ENCODE results near the gene RBM26. TPM values are rescaled to one million over a fixed set of nuclear protein-coding genes. Genes with fewer than 3 reads are reported as not detected.
"Not testable (repeated sequence)": the region's sequence is repeated elsewhere in the genome, so short reads cannot be mapped to it uniquely, and the experiment has no call there.

Gene RBM26
- total RNA-seq, 1 donor from 2014 or later: 31.3 TPM

- not testable (repeated sequence) for H3K9me3 ChIP-seq (ENCODE audit: control insufficient read depth in 3 of 3, low read length in 3 of 3); H3K9ac ChIP-seq (ENCODE audit: low read depth in 1 of 3, low read length in 3 of 3); H3K27ac ChIP-seq (ENCODE audit: low read depth, low read length); H3K4me3 ChIP-seq (ENCODE audit: low read length in 3 of 3); H3K27me3 ChIP-seq (ENCODE audit: control insufficient read depth in 3 of 3, insufficient read depth in 3 of 3, low read length in 3 of 3); H3K4me1 ChIP-seq (ENCODE audit: control insufficient read depth in 3 of 3, insufficient read depth in 3 of 3, low read length in 3 of 3)
- peaks cover under 1 to 18% (median 10%) of the 10 kb centered on the region in 3 donors for H3K36me3 ChIP-seq (ENCODE audit: control insufficient read depth in 3 of 3, insufficient read depth in 3 of 3, low read length in 3 of 3)
These were observed 56.4 kb downstream of the RBM26 start for GRCh38 chr13:79349608-79350007.

- H3K4me3 ChIP-seq (ENCODE audit: low read length in 3 of 3): no peak overlapping the region
- no peaks in the 10 kb centered on the region for H3K27me3 ChIP-seq (ENCODE audit: control insufficient read depth in 3 of 3, insufficient read depth in 3 of 3, low read length in 3 of 3)
- H3K36me3 ChIP-seq (ENCODE audit: control insufficient read depth in 3 of 3, insufficient read depth in 3 of 3, low read length in 3 of 3): peaks cover 0 to 13% (median 6%) of the 10 kb centered on the region in 3 donors
- H3K9ac ChIP-seq (ENCODE audit: low read depth in 1 of 3, low read length in 3 of 3): no peak overlapping the region
- no peaks in the 10 kb centered on the region for H3K9me3 ChIP-seq (ENCODE audit: control insufficient read depth in 3 of 3, low read length in 3 of 3)
- no peak overlapping the region for H3K27ac ChIP-seq (ENCODE audit: low read depth, low read length)
- H3K4me1 ChIP-seq (ENCODE audit: control insufficient read depth in 3 of 3, insufficient read depth in 3 of 3, low read length in 3 of 3): no peaks in the 10 kb centered on the region
These were observed 57.0 kb downstream of the RBM26 start for GRCh38 chr13:79349011-79349410.

- Histone ChIP-seq H3K27me3 (ENCODE audit: control insufficient read depth in 3 of 3, insufficient read depth in 3 of 3, low read length in 3 of 3) (no peaks in the 10 kb centered on the region), H3K4me3 (ENCODE audit: low read length in 3 of 3) (no peak overlapping the region), H3K9me3 (ENCODE audit: control insufficient read depth in 3 of 3, low read length in 3 of 3) (no peaks in the 10 kb centered on the region), H3K36me3 (ENCODE audit: control insufficient read depth in 3 of 3, insufficient read depth in 3 of 3, low read length in 3 of 3) (peaks cover 3 to 22% (median 8%) of the 10 kb centered on the region in 3 donors), H3K27ac (ENCODE audit: low read depth, low read length) (no peak overlapping the region), H3K9ac (ENCODE audit: low read depth in 1 of 3, low read length in 3 of 3) (no peak overlapping the region), H3K4me1 (ENCODE audit: control insufficient read depth in 3 of 3, insufficient read depth in 3 of 3, low read length in 3 of 3) (no peaks in the 10 kb centered on the region)
These were observed 59.6 kb downstream of the RBM26 start for GRCh38 chr13:79346300-79346914.

- Histone ChIP-seq H3K9me3 (ENCODE audit: control insufficient read depth in 3 of 3, low read length in 3 of 3) (no peaks in the 10 kb centered on the region), H3K27ac (ENCODE audit: low read depth, low read length) (no peak overlapping the region), H3K9ac (ENCODE audit: low read depth in 1 of 3, low read length in 3 of 3) (no peak overlapping the region), H3K4me1 (ENCODE audit: control insufficient read depth in 3 of 3, insufficient read depth in 3 of 3, low read length in 3 of 3) (no peaks in the 10 kb centered on the region), H3K4me3 (ENCODE audit: low read length in 3 of 3) (no peak overlapping the region), H3K36me3 (ENCODE audit: control insufficient read depth in 3 of 3, insufficient read depth in 3 of 3, low read length in 3 of 3) (peaks cover 15 to 50% (median 29%) of the 10 kb centered on the region in 3 donors), H3K27me3 (ENCODE audit: control insufficient read depth in 3 of 3, insufficient read depth in 3 of 3, low read length in 3 of 3) (no peaks in the 10 kb centered on the region)
These were observed 64.9 kb downstream of the RBM26 start for GRCh38 chr13:79341202-79341601.

GRCh38 chr13:79340490-79340889 is 65.6 kb downstream of the RBM26 start:
- no peak overlapping the region for H3K9ac ChIP-seq (ENCODE audit: low read depth in 1 of 3, low read length in 3 of 3)
- H3K27me3 ChIP-seq (ENCODE audit: control insufficient read depth in 3 of 3, insufficient read depth in 3 of 3, low read length in 3 of 3): no peaks in the 10 kb centered on the region
- H3K4me1 ChIP-seq (ENCODE audit: control insufficient read depth in 3 of 3, insufficient read depth in 3 of 3, low read length in 3 of 3): no peaks in the 10 kb centered on the region
- H3K4me3 ChIP-seq (ENCODE audit: low read length in 3 of 3): no peak overlapping the region
- peaks cover 15 to 56% (median 34%) of the 10 kb centered on the region in 3 donors for H3K36me3 ChIP-seq (ENCODE audit: control insufficient read depth in 3 of 3, insufficient read depth in 3 of 3, low read length in 3 of 3)
- no peak overlapping the region for H3K27ac ChIP-seq (ENCODE audit: low read depth, low read length)
- H3K9me3 ChIP-seq (ENCODE audit: control insufficient read depth in 3 of 3, low read length in 3 of 3): no peaks in the 10 kb centered on the region

- Histone ChIP-seq H3K27me3 (ENCODE audit: control insufficient read depth in 3 of 3, insufficient read depth in 3 of 3, low read length in 3 of 3) (no peaks in the 10 kb centered on the region), H3K9ac (ENCODE audit: low read depth in 1 of 3, low read length in 3 of 3) (no peak overlapping the region), H3K9me3 (ENCODE audit: control insufficient read depth in 3 of 3, low read length in 3 of 3) (no peaks in the 10 kb centered on the region), H3K4me3 (ENCODE audit: low read length in 3 of 3) (no peak overlapping the region), H3K4me1 (ENCODE audit: control insufficient read depth in 3 of 3, insufficient read depth in 3 of 3, low read length in 3 of 3) (no peaks in the 10 kb centered on the region), H3K36me3 (ENCODE audit: control insufficient read depth in 3 of 3, insufficient read depth in 3 of 3, low read length in 3 of 3) (peaks cover 19 to 62% (median 47%) of the 10 kb centered on the region in 3 donors), H3K27ac (ENCODE audit: low read depth, low read length) (no peak overlapping the region)
These were observed 67.7 kb downstream of the RBM26 start for GRCh38 chr13:79338343-79338742.

- Histone ChIP-seq H3K4me1 (ENCODE audit: control insufficient read depth in 3 of 3, insufficient read depth in 3 of 3, low read length in 3 of 3) (no peaks in the 10 kb centered on the region), H3K36me3 (ENCODE audit: control insufficient read depth in 3 of 3, insufficient read depth in 3 of 3, low read length in 3 of 3) (peaks cover 17 to 53% (median 44%) of the 10 kb centered on the region in 3 donors), H3K27me3 (ENCODE audit: control insufficient read depth in 3 of 3, insufficient read depth in 3 of 3, low read length in 3 of 3) (no peaks in the 10 kb centered on the region), H3K9me3 (ENCODE audit: control insufficient read depth in 3 of 3, low read length in 3 of 3) (no peaks in the 10 kb centered on the region), H3K9ac (ENCODE audit: low read depth in 1 of 3, low read length in 3 of 3) (no peak overlapping the region), H3K27ac (ENCODE audit: low read depth, low read length) (no peak overlapping the region), H3K4me3 (ENCODE audit: low read length in 3 of 3) (no peak overlapping the region)
These were observed 69.1 kb downstream of the RBM26 start for GRCh38 chr13:79336966-79337365.

GRCh38 chr13:79328510-79328909 is 77.5 kb downstream of the RBM26 start:
- Histone ChIP-seq H3K9me3 (ENCODE audit: control insufficient read depth in 3 of 3, low read length in 3 of 3) (no peaks in the 10 kb centered on the region), H3K9ac (ENCODE audit: low read depth in 1 of 3, low read length in 3 of 3) (no peak overlapping the region), H3K27ac (ENCODE audit: low read depth, low read length) (no peak overlapping the region), H3K4me1 (ENCODE audit: control insufficient read depth in 3 of 3, insufficient read depth in 3 of 3, low read length in 3 of 3) (no peaks in the 10 kb centered on the region), H3K4me3 (ENCODE audit: low read length in 3 of 3) (no peak overlapping the region), H3K27me3 (ENCODE audit: control insufficient read depth in 3 of 3, insufficient read depth in 3 of 3, low read length in 3 of 3) (no peaks in the 10 kb centered on the region), H3K36me3 (ENCODE audit: control insufficient read depth in 3 of 3, insufficient read depth in 3 of 3, low read length in 3 of 3) (peaks cover 0 to 10% (median 9%) of the 10 kb centered on the region in 3 donors)

- Histone ChIP-seq H3K9me3 (ENCODE audit: control insufficient read depth in 3 of 3, low read length in 3 of 3) (no peaks in the 10 kb centered on the region), H3K4me1 (ENCODE audit: control insufficient read depth in 3 of 3, insufficient read depth in 3 of 3, low read length in 3 of 3) (no peaks in the 10 kb centered on the region), H3K27ac (ENCODE audit: low read depth, low read length) (no peak overlapping the region), H3K36me3 (ENCODE audit: control insufficient read depth in 3 of 3, insufficient read depth in 3 of 3, low read length in 3 of 3) (peaks cover 0 to 22% (median 9%) of the 10 kb centered on the region in 3 donors), H3K9ac (ENCODE audit: low read depth in 1 of 3, low read length in 3 of 3) (no peak overlapping the region), H3K27me3 (ENCODE audit: control insufficient read depth in 3 of 3, insufficient read depth in 3 of 3, low read length in 3 of 3) (no peaks in the 10 kb centered on the region), H3K4me3 (ENCODE audit: low read length in 3 of 3) (no peak overlapping the region)
These were observed 85.6 kb downstream of the RBM26 start for GRCh38 chr13:79320433-79320832.

GRCh38 chr13:79318664-79319063 is 87.4 kb downstream of the RBM26 start:
- Histone ChIP-seq H3K4me3 (ENCODE audit: low read length in 3 of 3) (no peak overlapping the region), H3K27me3 (ENCODE audit: control insufficient read depth in 3 of 3, insufficient read depth in 3 of 3, low read length in 3 of 3) (no peaks in the 10 kb centered on the region), H3K27ac (ENCODE audit: low read depth, low read length) (no peak overlapping the region), H3K36me3 (ENCODE audit: control insufficient read depth in 3 of 3, insufficient read depth in 3 of 3, low read length in 3 of 3) (peaks cover 0 to 22% (median 12%) of the 10 kb centered on the region in 3 donors), H3K9ac (ENCODE audit: low read depth in 1 of 3, low read length in 3 of 3) (no peak overlapping the region), H3K4me1 (ENCODE audit: control insufficient read depth in 3 of 3, insufficient read depth in 3 of 3, low read length in 3 of 3) (no peaks in the 10 kb centered on the region), H3K9me3 (ENCODE audit: control insufficient read depth in 3 of 3, low read length in 3 of 3) (no peaks in the 10 kb centered on the region)
